SH-SY5Y (cell line): ENCODE results near the gene CD2.
A peak's percentile ranks its signal among the peaks of the same experiment; 100 is the strongest.

Source experiments
- GATA2 ChIP-seq: IDR thresholded peaks from 2 replicates; pipeline ENCODE4 v1.6.1; 2011; ENCODE audit warnings: mild to moderate bottlenecking, low read depth, low read length
- GATA3 ChIP-seq: IDR thresholded peaks from 2 replicates; pipeline ENCODE4 v1.6.1; 2011; ENCODE audit warnings: low read depth, mild to moderate bottlenecking, low read length, moderate library complexity

Gene CD2, protein sequence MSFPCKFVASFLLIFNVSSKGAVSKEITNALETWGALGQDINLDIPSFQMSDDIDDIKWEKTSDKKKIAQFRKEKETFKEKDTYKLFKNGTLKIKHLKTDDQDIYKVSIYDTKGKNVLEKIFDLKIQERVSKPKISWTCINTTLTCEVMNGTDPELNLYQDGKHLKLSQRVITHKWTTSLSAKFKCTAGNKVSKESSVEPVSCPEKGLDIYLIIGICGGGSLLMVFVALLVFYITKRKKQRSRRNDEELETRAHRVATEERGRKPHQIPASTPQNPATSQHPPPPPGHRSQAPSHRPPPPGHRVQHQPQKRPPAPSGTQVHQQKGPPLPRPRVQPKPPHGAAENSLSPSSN

DNA sequence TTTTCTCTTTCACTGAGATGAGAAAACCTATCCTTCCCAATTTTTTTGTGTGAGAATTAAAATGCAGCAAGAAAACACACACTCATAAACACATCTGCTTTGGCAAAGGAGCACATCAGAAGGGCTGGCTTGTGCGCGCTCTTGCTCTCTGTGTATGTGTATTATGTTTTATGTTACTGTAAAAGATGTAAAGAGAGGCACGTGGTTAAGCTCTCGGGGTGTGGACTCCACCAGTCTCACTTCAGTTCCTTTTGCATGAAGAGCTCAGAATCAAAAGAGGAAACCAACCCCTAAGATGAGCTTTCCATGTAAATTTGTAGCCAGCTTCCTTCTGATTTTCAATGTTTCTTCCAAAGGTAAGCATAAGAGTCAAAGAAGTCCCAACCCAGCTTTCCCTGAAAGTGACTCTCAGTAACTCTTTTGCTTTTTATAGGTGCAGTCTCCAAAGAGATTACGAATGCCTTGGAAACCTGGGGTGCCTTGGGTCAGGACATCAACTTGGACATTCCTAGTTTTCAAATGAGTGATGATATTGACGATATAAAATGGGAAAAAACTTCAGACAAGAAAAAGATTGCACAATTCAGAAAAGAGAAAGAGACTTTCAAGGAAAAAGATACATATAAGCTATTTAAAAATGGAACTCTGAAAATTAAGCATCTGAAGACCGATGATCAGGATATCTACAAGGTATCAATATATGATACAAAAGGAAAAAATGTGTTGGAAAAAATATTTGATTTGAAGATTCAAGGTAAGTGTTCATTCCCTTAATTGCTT lies at the start of gene CD2:
CD2 (plus strand) TSS at position 233 of the 780 bp plus-strand sequence; CDS start at position 296, 63 bp downstream.
- TF ChIP-seq GATA3 (no peak), GATA2 (no peak)

DNA sequence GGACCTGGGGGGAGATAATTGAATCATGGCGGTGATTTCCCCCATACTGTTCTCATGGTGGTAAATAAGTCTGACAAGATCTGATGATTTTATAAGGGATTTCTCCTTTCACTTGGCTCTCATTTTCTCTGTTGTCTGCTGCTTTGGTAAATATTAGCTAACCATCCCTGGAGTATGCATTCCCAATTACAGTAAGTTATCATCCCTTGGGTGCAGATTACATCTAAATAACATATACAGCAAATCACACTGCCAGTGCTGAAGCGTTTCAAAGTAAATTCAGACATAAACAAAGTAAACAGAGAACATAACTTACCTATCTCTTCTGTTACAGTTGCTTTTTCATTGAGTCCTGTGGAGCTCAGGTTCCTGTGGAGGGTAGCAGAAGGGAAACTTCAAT lies 48.1 kb upstream of the CD2 start:
- TF ChIP-seq GATA2 (no peak), GATA3 (no peak)

DNA sequence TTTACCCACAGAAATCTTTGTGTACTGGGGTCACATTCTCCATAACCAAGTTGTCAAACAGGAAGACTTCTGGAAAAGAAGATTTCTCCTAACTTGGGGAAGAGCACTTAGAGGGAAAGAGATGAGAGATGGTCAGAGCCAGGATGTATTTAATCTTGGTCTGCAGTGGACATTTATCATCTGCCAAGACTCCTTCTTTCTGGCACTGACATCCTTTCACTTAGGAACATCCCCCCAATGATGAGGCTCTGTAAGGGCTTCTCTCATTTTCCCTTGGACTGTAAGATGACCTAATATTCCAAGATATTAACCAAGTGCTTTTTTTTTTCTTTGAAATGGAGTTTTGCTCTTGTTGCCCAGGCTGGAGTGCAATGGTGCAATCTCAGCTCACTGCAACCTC lies 47.4 kb upstream of the CD2 start:
- TF ChIP-seq GATA3 (no peak), GATA2 (no peak)

DNA sequence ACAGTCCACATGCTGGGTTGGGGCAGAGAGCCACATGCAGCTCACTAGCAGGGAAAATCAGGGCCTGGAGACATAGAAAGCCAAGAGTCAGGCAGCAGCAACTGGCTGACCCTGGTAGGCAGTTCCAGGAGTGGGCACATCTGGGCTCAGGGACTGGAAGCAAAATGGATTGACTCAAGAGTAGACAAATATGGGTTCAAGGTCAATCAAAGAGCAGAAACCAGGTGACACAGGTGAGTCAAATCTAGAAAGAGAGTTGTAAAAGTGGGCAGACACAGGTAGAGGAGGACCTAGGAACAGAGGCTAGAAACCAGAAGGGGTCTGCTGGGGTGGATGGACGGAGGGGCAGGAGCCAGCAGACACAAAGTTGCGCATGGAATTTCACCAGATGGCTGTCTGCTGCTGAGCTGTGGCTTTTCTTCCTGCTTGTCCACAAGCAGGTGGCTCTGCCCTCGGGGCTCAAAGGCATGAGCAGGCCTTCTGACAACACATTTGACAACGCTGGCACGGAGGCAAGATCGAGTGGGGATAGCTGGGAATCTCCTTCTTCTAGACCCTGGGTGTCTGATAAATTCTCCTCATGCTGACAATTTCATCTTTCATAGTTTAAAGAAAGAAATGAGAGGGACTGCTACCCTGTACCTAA lies 45.9 kb upstream of the CD2 start:
- TF ChIP-seq GATA2 (peak; percentile 66; the same call in 1 of the 2 replicates), GATA3 (no peak)

DNA sequence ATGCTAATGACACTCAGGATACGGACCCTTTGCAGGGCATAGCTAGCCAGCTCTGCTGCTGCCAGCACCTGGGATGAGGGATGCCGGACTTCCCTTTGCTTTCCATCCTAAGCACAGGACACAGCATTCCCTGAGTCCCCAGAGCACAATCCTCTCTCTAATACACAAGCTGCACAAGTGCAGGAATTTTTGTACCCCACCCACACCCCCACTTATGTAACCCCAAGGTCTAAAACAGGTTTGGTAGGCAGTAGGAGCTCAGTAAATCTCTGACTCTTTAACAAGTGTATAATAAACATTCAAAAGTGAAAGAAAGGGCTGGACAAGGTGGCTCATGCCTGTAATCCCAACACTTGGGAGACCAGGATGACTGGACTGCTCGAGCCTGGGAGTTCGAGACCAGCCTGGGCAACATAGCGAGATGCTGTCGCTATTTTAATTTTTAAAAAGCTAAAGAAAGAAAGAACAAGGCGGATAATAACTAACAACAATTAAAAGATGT lies 44.5 kb upstream of the CD2 start:
- TF ChIP-seq GATA2 (no peak), GATA3 (no peak)

DNA sequence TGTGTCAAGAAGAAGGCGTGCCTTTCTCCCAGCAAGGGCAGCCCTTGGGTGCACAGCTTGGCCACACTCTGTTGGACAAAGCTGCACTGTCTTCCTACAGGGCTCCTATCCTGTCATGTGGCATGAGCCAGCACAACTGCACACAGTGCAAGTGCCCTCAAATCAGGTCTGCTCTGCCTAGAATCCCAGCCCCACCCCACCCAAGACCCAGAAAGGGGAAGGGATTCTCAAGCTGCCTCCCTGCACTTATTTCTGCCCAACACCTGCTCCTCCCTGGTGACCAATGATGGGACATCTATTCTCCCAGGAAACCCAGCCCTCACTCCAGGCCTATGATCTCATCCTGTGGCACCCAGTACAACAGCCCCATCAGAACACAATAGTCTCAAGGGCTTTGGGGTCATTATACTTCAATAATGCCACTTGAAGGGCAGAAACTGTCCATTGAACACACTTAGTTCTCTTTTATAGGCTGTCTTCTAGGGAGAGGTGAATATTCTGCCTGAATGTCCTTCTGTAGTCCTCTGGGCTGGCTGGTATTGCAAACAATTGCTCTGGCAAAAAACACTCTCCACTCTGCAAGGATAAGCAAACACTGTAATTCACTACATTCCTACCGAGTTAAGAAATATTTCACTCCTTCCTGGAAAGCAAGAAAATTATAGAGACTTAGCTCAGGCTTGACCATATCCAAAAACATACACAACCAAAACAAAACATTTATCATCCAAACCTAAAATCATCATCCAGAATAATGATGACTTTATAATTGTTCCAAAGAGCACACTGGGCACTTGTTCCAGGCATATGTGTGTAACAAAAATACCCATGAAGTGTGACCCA lies 43.6 kb upstream of the CD2 start:
- TF ChIP-seq GATA3 (no peak), GATA2 (no peak)

DNA sequence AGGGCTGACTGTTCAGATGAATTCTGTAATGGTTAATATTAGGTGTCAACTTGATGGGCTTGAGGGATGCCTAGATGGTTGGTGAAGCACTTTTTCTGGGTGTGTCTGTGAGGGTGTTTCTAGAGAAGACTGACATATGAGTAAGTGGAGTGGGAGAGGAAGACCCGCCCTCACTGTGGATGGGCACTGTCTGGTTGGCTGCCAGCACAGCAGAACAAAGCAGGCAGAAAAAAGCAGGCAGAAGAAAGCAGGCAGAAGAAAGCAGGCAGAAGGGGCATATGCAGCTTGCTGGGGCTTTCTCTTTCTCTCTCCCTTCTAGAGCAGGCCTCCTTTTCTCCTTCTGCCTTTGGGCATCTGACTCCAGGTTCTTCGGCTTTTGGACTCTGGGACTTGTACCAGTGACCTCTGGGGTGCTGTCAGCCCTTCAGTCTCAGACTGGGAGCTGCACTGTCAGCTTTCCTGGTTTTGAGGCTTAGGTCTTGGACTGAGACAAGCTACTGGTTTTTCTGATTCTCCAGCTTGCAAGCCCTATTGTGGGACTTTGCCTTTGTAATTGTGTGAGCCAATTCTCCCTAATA lies 42.9 kb upstream of the CD2 start:
- TF ChIP-seq GATA3 = no peak
- TF ChIP-seq GATA2 = no peak

DNA sequence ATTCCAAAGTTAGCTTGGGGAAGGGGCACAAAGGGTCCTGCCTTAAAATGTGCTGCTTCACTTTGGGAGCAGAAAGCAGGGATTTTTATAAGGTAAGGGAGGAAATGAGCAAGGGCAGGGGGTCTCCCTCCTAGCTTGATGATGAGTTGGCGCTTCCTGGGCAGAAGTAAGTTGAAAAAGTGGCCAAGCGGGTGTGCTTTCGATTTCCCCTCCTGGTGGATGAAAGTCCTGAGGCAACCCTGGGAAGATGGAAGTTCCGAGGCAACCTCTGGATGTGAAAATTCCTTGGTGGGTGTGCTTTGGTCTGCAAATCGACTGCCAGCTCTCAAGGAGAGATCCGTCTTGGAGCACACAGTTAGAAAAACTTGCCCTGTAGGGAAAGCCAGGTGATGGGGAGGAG lies 41.7 kb upstream of the CD2 start:
- TF ChIP-seq GATA2 (no peak), GATA3 (no peak)

DNA sequence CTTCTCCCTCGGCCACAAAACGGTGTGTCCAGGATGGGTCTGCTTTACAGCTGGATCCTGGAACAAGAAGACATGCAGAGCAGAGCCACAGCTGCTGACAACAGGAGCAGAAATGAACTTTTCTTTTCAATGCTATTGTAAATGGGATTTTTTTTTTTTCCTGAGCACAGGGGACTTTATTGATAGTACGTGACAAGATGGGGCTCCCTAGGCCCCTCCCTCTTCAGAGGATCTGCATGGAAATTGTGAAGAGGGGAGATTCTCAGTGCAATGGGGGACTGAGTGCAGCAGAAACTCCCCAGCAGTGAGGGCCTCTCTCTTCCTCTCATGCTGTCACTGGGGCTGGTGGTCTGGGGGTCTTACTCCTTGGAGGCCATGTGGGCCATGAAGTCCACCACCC lies 40.8 kb upstream of the CD2 start:
- TF ChIP-seq GATA2 (no peak), GATA3 (no peak)

DNA sequence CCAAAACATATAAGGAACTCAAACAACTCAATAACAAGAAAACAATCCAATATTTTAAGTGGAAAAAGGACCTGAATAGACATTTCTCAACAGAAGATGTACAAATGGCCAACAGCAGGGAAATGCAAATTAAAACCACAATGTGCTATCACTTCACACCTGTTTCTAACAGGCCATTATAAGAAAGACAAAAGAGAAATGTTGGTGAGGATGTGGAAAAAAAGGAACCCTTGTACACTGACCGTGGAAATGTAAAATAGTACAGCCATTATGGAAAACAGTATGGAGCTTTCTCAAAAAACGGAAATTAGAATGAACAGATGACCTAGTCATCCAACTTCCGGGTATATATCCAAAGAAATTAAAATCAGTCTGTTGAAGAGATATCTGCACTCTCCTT lies 37.8 kb upstream of the CD2 start:
- TF ChIP-seq GATA3 (no peak), GATA2 (no peak)

DNA sequence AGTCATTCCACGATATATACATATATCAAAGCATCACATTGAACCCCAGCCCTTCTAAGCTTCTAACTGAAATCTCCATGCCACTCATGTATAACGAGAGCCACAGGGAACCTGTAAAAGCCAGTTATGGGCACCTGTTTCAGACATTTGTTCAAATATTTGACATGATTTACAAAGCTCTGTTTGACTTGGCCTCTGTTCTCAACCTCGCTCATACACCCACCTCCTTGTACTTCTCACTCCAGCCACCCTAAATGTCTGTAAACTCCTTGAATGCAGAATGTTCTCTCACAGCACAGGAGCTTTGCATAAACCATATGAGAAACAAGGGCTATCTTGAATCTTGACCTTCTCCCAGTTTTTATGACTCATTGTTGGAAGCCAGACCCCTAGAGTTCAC lies 36.9 kb upstream of the CD2 start:
- no peak for TF ChIP-seq GATA3
- TF ChIP-seq GATA2 = no peak

DNA sequence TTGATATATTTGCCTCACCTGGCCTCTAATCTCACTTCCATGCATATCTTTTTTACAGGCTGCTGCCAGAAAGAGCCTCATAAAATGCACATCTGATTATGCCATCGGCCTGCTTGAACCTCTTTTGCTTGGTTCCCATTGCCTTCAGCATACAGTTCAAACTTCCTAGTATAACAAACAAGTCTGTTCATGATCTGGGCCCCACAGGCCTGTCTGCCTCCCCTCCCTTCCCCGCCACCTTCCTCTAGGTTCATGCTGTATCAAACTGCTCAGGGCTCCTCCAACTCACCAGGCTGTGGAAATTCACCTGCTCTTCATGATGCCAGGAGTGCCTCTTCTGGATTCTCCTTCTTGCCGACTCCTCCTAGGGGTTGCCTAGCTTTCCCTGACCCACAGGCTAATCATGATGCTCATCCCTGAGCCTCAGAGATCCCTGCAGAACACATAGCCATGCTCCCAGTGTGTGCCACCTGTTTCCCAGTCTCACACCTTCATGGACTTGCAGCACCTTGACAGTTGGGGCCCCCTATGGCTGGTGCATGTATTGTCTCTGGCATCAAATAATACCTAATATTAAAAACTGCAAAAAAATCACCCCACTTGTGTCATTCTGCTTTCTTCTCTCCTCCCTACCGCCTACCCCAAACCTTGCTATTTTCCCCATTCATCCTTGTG lies 33.7 kb upstream of the CD2 start:
- TF ChIP-seq GATA3 = no peak

DNA sequence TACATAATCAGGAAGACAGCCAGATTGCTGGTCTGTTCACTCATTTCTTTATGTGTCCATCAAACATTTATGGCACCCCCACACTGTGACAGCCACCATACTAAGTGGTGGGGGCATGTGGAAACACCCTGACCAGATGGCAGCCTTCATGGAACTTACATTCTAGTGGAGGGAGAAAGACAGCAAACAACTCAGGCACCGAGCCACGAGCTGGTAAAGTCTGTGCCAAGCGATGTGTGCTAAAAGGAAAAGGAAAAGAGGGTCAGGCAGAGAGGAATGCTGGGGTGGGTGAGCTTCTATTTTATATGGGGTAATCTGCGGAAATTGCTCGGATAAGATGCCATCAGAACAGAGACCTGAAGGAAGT lies 33.2 kb upstream of the CD2 start:
- TF ChIP-seq GATA3 = no peak
- no peak for TF ChIP-seq GATA2

DNA sequence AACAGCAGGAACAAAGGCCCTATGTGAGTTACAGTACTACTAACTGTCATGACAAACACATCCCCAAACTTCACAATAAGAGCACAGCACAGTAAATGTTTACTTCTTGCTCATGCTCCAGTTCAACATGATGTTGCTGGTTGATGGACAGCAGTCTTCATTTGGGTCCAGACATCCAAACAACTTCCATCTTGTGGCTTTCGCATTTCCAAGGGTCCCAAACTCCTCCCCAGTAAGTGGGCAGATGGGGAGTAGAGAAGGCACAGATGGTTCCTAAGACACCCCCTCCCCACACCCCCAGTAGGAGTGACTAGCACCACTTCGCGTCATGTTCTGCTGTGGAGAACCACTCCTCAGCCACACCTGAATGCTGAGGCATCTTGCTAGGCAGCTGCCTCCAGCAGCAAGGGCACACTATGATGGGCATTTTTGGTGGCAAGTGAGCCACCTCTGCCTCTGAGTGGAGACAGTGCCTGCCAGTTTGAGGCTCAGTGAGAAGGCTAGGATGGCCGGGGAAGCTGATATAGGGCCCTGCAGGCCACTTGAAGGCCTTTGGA lies 32.7 kb upstream of the CD2 start:
- TF ChIP-seq GATA3 (no peak), GATA2 (no peak)
